ENCODE data around the gene TTC12.

TTC12 gene

DNA sequence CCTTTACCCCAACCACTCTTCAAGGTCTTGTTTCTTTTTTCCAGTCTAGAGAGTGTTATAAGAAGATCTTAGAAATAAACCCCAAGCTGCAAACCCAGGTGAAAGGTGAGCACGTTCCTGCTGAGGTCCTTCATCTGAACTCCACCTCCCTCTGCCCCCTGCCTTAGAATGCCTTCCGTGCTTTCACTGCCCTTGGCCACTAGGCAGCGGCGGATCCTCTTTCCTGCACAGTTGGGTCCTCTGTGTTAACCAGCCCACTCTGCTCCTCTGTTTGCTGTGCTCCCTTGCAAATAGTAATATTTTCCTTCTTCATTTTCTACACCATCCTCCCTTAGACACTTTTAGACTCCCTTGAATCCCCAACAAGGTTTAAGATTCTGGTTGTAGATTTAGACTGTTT is 24.3 kb downstream of the TTC12 start:
- TF ChIP-seq MYC (IDR thresholded peaks at IDR 0.05; ENCODE audit: low read depth, low read length) (no peak), MAX (IDR thresholded peaks at IDR 0.05; ENCODE audit: low read depth, low read length) (no peak), CTCF (IDR thresholded peaks at IDR 0.05; ENCODE audit: low read depth, low read length) (no peak), POLR2A (IDR thresholded peaks at IDR 0.05; ENCODE audit: extremely low read depth, insufficient read length) (no peak)
- DNase-seq (ENCODE audit: low read depth): no peak
- no peak overlapping the region for H3K4me3 ChIP-seq (ENCODE audit: low read depth, low read length)

GRCh38 chr11:113339929-113340589 is 25.7 kb downstream of the TTC12 start:
- TF ChIP-seq CTCF (IDR thresholded peaks at IDR 0.05; ENCODE audit: low read depth, low read length): no peak
- TF ChIP-seq POLR2A (IDR thresholded peaks at IDR 0.05; ENCODE audit: extremely low read depth, insufficient read length): no peak
- TF ChIP-seq MAX (IDR thresholded peaks at IDR 0.05; ENCODE audit: low read depth, low read length): no peak
- no peak for TF ChIP-seq MYC (IDR thresholded peaks at IDR 0.05; ENCODE audit: low read depth, low read length)
- no peak for DNase-seq (ENCODE audit: low read depth)
- H3K4me3 ChIP-seq (ENCODE audit: low read depth, low read length): no peak overlapping the region

- no peak for TF ChIP-seq POLR2A (IDR thresholded peaks at IDR 0.05; ENCODE audit: extremely low read depth, insufficient read length)
- TF ChIP-seq CTCF (IDR thresholded peaks at IDR 0.05; ENCODE audit: low read depth, low read length): no peak
- no peak for TF ChIP-seq MYC (IDR thresholded peaks at IDR 0.05; ENCODE audit: low read depth, low read length)
- TF ChIP-seq MAX (IDR thresholded peaks at IDR 0.05; ENCODE audit: low read depth, low read length): no peak
- DNase-seq (ENCODE audit: low read depth): no peak
- H3K4me3 ChIP-seq (ENCODE audit: low read depth, low read length): no peak overlapping the region
These were observed 27.2 kb downstream of the TTC12 start for GRCh38 chr11:113341388-113342165.

GRCh38 chr11:113345978-113346377 is 31.6 kb downstream of the TTC12 start:
- TF ChIP-seq CTCF (IDR thresholded peaks at IDR 0.05; ENCODE audit: low read depth, low read length) (no peak), POLR2A (IDR thresholded peaks at IDR 0.05; ENCODE audit: extremely low read depth, insufficient read length) (no peak), MAX (IDR thresholded peaks at IDR 0.05; ENCODE audit: low read depth, low read length) (no peak), MYC (IDR thresholded peaks at IDR 0.05; ENCODE audit: low read depth, low read length) (no peak)
- no peak for DNase-seq (ENCODE audit: low read depth)

GRCh38 chr11:113349528-113349927 is 35.1 kb downstream of the TTC12 start:
- H3K4me3 ChIP-seq (ENCODE audit: low read depth, low read length): no peak overlapping the region
- TF ChIP-seq MAX (IDR thresholded peaks at IDR 0.05; ENCODE audit: low read depth, low read length): no peak
- TF ChIP-seq MYC (IDR thresholded peaks at IDR 0.05; ENCODE audit: low read depth, low read length): no peak
- no peak for TF ChIP-seq POLR2A (IDR thresholded peaks at IDR 0.05; ENCODE audit: extremely low read depth, insufficient read length)
- no peak for TF ChIP-seq CTCF (IDR thresholded peaks at IDR 0.05; ENCODE audit: low read depth, low read length)
- DNase-seq (ENCODE audit: low read depth): no peak

More at GRCh38 chr11:113345978-113346377, 31.6 kb downstream of the TTC12 start:
- no peak overlapping the region for H3K4me3 ChIP-seq (ENCODE audit: low read depth, low read length)
